OCI-LY1 (cell line): ENCODE measurements around the gene CACHD1.

ENCODE experiments used
- H2AFZ ChIP-seq: fragments of 200-600 bp; sonication (generic), shearing (Covaris generic); 2 replicates; pipeline ENCODE4 v1.6.0; 2014; ENCODE audit warnings: antibody characterized with exemption, mild to moderate bottlenecking, low read length
- H3F3A ChIP-seq: fragments of 200-600 bp; sonication (generic), shearing (Covaris generic); 2 replicates; pipeline ENCODE4 v1.6.0; 2014; ENCODE audit warnings: mild to moderate bottlenecking, antibody characterized with exemption, low read length, moderate library complexity; ENCODE audit not compliant: insufficient read depth
- H3K27ac ChIP-seq: fragments of 200-600 bp; sonication (generic); 2 replicates; pipeline ENCODE4 v1.5.1; 2014; ENCODE audit warnings: low read length, mixed run types, mild to moderate bottlenecking, low read depth; ENCODE audit not compliant: poor library complexity, severe bottlenecking
- H3K27me3 ChIP-seq: fragments of 200-600 bp; sonication (generic); 2 replicates; pipeline ENCODE4 v1.6.0; 2014; ENCODE audit warnings: antibody characterized with exemption, mild to moderate bottlenecking, low read length, moderate library complexity; ENCODE audit not compliant: insufficient read depth
- H3K36me3 ChIP-seq: fragments of 200-600 bp; sonication (generic); 2 replicates; pipeline ENCODE4 v1.6.1; 2014; ENCODE audit warnings: mild to moderate bottlenecking, antibody characterized with exemption, low read length, moderate library complexity, mixed read lengths; ENCODE audit not compliant: insufficient read depth
- H3K4me1 ChIP-seq: fragments of 200-600 bp; sonication (generic); 2 replicates; pipeline ENCODE4 v1.5.1; 2014; ENCODE audit warnings: mild to moderate bottlenecking, low read length, moderate library complexity; ENCODE audit not compliant: insufficient read depth, severe bottlenecking
- H3K4me2 ChIP-seq: fragments of 200-600 bp; sonication (generic), shearing (Covaris generic); 2 replicates; pipeline ENCODE4 v1.6.1; 2014; ENCODE audit warnings: low read length
- H3K4me3 ChIP-seq: fragments of 200-600 bp; sonication (generic); 2 replicates; pipeline ENCODE4 v1.5.1; 2014; ENCODE audit warnings: low read length, low read depth, mild to moderate bottlenecking, mixed read lengths; ENCODE audit not compliant: poor library complexity, severe bottlenecking
- H3K79me2 ChIP-seq: fragments of 200-600 bp; shearing (Covaris generic); 2 replicates; pipeline ENCODE4 v1.6.1; 2016; ENCODE audit warnings: mixed run types, low read length, mixed read lengths; ENCODE audit not compliant: insufficient read depth
- H3K9ac ChIP-seq: fragments of 200-600 bp; sonication (generic), shearing (Covaris generic); 2 replicates; pipeline ENCODE4 v1.6.1; 2014; ENCODE audit warnings: mild to moderate bottlenecking, low read length, mixed read lengths
- H3K9me2 ChIP-seq: fragments of 200-600 bp; sonication (generic), shearing (Covaris generic); 2 replicates; pipeline ENCODE4 v1.6.1; 2014; ENCODE audit warnings: low read depth, mild to moderate bottlenecking, low read length, mixed read lengths
- H3K9me3 ChIP-seq: fragments of 200-600 bp; shearing (Covaris generic); 2 replicates; pipeline ENCODE4 v1.6.1; 2014; ENCODE audit warnings: low read length, mixed read lengths
- H4K20me1 ChIP-seq: fragments of 200-600 bp; sonication (generic), shearing (Covaris generic); 2 replicates; pipeline ENCODE4 v1.6.0; 2016; ENCODE audit warnings: mild to moderate bottlenecking, low read length; ENCODE audit not compliant: insufficient read depth
- EZH2 ChIP-seq: fragments of 200-600 bp; sonication (generic), shearing (Covaris generic); IDR thresholded peaks from 2 replicates; pipeline ENCODE4 v1.8.0; 2017; ENCODE audit warnings: borderline replicate concordance, mixed run types, mild to moderate bottlenecking, antibody characterized with exemption, low read length, moderate library complexity, mixed read lengths
- TF ChIP-seq, protein P1 (sequence below): fragments of 200-600 bp; sonication (generic), shearing (Covaris generic); IDR thresholded peaks from 2 replicates; pipeline ENCODE4 v1.5.1; 2017; ENCODE audit warnings: mild to moderate bottlenecking, antibody characterized with exemption, low read length, moderate library complexity, mixed read lengths

Gene CACHD1

DNA sequence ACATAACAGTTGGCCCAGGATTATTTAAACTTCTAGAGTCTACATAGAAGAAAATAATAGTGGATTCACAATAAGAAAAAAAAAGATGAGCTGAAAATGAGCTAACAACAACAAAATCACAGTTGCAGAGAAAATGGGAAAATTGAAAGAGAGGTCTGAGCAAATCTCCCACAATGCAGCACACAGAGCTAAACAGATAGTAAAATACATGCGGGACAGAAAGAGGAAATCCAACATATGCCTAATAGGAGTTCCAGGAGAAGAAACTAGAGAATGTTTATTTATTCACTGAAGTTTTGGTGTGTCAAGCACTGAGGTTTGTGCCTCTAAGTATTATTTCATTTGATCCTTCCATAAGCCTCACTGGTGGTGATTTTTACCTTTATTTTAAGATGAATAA, 45.5 kb upstream of the CACHD1 start:
- H2AFZ ChIP-seq, result no peak overlapping the region
- H3K4me1 ChIP-seq, result no peaks in the 10 kb centered on the region
- H3K9ac ChIP-seq, result no peak overlapping the region
- H3K36me3 ChIP-seq, result no peaks in the 10 kb centered on the region
- no peaks in the 10 kb centered on the region for H3K9me2 ChIP-seq
- no peak overlapping the region for H3K27ac ChIP-seq
- H3F3A ChIP-seq, result no peaks in the 10 kb centered on the region
- no peaks in the 10 kb centered on the region for H4K20me1 ChIP-seq
- TF ChIP-seq, protein P1, sequence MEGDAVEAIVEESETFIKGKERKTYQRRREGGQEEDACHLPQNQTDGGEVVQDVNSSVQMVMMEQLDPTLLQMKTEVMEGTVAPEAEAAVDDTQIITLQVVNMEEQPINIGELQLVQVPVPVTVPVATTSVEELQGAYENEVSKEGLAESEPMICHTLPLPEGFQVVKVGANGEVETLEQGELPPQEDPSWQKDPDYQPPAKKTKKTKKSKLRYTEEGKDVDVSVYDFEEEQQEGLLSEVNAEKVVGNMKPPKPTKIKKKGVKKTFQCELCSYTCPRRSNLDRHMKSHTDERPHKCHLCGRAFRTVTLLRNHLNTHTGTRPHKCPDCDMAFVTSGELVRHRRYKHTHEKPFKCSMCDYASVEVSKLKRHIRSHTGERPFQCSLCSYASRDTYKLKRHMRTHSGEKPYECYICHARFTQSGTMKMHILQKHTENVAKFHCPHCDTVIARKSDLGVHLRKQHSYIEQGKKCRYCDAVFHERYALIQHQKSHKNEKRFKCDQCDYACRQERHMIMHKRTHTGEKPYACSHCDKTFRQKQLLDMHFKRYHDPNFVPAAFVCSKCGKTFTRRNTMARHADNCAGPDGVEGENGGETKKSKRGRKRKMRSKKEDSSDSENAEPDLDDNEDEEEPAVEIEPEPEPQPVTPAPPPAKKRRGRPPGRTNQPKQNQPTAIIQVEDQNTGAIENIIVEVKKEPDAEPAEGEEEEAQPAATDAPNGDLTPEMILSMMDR, result no peak
- TF ChIP-seq EZH2, result no peak
- no peaks in the 10 kb centered on the region for H3K27me3 ChIP-seq
- no peak overlapping the region for H3K4me3 ChIP-seq
- H3K4me2 ChIP-seq, result no peak overlapping the region
- H3K9me3 ChIP-seq, result no peaks in the 10 kb centered on the region
- no peaks in the 10 kb centered on the region for H3K79me2 ChIP-seq

DNA sequence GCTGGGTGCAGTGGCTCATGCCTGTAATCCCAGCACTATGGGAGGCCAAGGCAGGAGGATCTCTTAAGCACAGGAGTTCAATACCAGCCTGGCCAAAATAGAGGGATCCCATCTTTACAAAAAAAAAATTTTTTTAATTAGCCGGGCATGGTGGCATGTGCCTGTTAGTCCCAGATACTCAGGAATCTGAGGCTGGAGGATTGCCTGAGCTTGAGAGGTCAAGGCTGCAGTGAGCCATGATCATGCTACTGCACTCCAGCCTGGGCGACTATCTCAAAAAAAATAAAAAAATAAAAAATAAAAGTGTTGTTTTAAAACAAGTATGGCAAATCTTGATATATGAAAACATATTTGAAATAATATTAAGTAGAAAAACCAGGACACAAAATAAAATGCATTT, 44.4 kb upstream of the CACHD1 start:
- Histone ChIP-seq H3K9ac (no peak overlapping the region), H3K4me2 (no peak overlapping the region), H3K4me1 (no peaks in the 10 kb centered on the region), H3K9me3 (no peaks in the 10 kb centered on the region), H3K27ac (no peak overlapping the region), H3K79me2 (no peaks in the 10 kb centered on the region), H3K4me3 (no peak overlapping the region), H2AFZ (no peak overlapping the region), H3K9me2 (no peaks in the 10 kb centered on the region), H3K27me3 (no peaks in the 10 kb centered on the region), H3K36me3 (no peaks in the 10 kb centered on the region), H3F3A (no peaks in the 10 kb centered on the region), H4K20me1 (no peaks in the 10 kb centered on the region)
- TF ChIP-seq, protein P1, result no peak
- TF ChIP-seq EZH2, result no peak

DNA sequence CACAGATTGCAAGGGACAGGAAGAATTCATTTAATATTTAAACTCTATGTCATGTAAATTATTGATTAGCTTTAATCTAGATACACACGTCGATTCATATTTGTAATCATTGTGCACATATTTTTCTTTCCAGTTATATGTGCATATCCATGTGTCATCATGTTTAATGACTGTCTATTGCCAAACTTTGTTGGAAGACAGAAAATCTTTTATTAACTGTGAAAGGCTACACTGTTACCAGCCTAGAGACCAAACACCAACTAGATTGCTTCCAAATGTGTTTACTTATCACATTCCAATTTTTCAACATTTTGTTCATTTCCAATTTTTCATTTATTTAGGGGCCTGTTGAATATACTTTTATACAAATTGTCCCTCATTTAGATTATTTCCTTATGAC, 43.2 kb upstream of the CACHD1 start:
- Histone ChIP-seq H3K79me2 (no peaks in the 10 kb centered on the region), H3F3A (no peaks in the 10 kb centered on the region), H3K27me3 (no peaks in the 10 kb centered on the region), H3K4me2 (no peak overlapping the region), H3K36me3 (no peaks in the 10 kb centered on the region), H2AFZ (no peak overlapping the region), H3K4me1 (no peaks in the 10 kb centered on the region), H3K27ac (no peak overlapping the region), H3K9ac (no peak overlapping the region), H3K9me3 (no peaks in the 10 kb centered on the region), H4K20me1 (no peaks in the 10 kb centered on the region), H3K9me2 (no peaks in the 10 kb centered on the region), H3K4me3 (no peak overlapping the region)
- TF ChIP-seq, protein P1, result no peak
- no peak for TF ChIP-seq EZH2
